Large intestine (tissue), 3 donors: ENCODE data around the gene FERMT2. TPM values are rescaled to one million over a fixed set of nuclear protein-coding genes. Genes with fewer than 3 reads are reported as not detected.
A peak's percentile ranks its signal among the peaks of the same experiment; 100 is the strongest.
"Not testable (repeated sequence)": the region's sequence is repeated elsewhere in the genome, so short reads cannot be mapped to it uniquely, and the experiment has no call there.

Source experiments
- DNase-seq, 2 donors: peaks; one replicate each; pipeline versions ENCODE4 v3.0.0 to v3.0.0-alpha.2; 2013
- H3K27ac ChIP-seq: one replicate; pipeline ENCODE4 v1.5.1; 2013; ENCODE audit warnings: low read length
- H3K27me3 ChIP-seq: 2 replicates; pipeline ENCODE4 v1.6.1; 2013; ENCODE audit warnings: low read length; ENCODE audit not compliant: control insufficient read depth, insufficient read depth
- H3K36me3 ChIP-seq: 2 replicates; pipeline ENCODE4 v1.6.1; 2013; ENCODE audit warnings: low read length; ENCODE audit not compliant: control insufficient read depth, insufficient read depth
- H3K4me1 ChIP-seq: one replicate; pipeline ENCODE4 v1.6.1; 2013; ENCODE audit warnings: low read length; ENCODE audit not compliant: control insufficient read depth, insufficient read depth
- H3K4me3 ChIP-seq: one replicate; pipeline ENCODE4 v1.5.1; 2013; ENCODE audit warnings: low read length
- H3K9me3 ChIP-seq: one replicate; pipeline ENCODE4 v1.6.1; 2013; ENCODE audit warnings: mild to moderate bottlenecking, low read depth, low read length, moderate library complexity; ENCODE audit not compliant: control insufficient read depth
- WGBS: methylation state at CpG from one replicate; pipeline ENCODE4 v1.1.5; 2013; ENCODE audit warnings: low lambda C conversion rate; ENCODE audit not compliant: insufficient coverage; 5-methylcytosine and 5-hydroxymethylcytosine counted together
- polyA plus RNA-seq: library from polyadenylated mRNA; unstranded; fragments of 120-200 nt; gene quantifications from one replicate; pipeline ENCODE4 v1.2.1, GENCODE V29; 2013

FERMT2 gene
- polyA plus RNA-seq, 1 donor: 61.1 TPM

DNA sequence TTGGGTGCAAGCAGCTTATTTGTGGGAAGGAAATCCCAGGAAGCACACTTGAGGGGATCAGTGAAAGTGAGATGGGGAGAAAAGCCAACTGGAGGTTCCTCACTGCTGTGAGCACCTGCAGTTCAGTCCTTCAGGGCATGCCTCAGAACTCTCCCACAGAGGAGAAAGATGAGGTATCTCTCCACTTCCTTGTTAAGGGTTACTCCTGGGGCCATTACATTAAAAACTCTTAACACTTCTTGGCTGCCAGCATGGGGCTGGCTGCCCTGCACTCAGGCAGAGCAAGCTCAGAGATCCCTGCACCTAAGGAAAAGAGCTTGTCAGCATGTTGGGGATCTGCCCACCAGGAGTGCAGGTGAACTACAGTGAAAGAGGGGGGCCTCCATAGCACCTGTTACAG lies 28.8 kb downstream of the FERMT2 start:
- Histone ChIP-seq H3K4me3 (no peak overlapping the region), H3K27ac (no peak overlapping the region), H3K9me3 (no peaks in the 10 kb centered on the region), H3K36me3 (peaks cover 2% of the 10 kb centered on the region), H3K4me1 (peaks cover 13% of the 10 kb centered on the region), H3K27me3 (no peaks in the 10 kb centered on the region)
- no peak for DNase-seq

DNA sequence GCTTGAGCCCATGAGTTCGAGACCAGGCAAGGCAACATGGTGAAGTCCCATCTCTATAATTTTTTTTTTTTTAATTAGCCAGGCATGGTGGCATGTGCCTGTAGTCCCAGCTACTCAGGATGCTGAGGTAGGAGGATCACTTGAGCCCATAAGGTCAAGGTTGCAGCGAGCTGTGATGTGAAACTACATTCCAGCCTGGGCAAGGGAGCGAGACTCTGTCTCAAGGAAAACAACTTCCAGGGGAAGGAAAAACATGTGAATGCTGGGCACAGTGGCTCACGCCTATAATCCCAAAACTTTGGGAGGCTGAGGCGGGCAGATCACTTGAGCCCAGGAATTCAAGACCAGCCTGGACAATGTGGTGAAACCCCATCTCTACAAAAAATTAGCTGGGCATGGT lies 30.4 kb downstream of the FERMT2 start:
- H3K27ac ChIP-seq, H3K4me1 ChIP-seq: not testable (repeated sequence)
- WGBS: no CpG with 5 or more reads among the region's 5 CpGs

DNA sequence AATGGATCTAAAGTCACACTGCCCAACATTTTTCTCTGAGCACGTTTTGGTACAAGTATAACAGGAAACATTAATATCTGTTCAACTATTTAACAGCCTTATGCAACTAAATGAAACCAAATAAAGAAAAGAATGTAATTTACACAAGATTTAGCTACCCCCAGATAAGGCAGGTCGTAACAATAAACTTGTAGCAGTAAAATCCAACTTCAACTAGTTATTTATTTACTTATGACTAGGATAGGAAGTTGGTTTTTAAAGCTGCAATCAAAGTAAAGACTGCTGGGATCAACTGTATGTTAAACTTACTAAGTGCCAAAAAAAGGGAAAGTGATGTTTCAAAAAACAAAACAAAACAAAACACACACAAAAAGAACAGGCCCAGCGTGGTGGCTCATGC lies 30.9 kb downstream of the FERMT2 start:
- no peak overlapping the region for H3K27ac ChIP-seq
- H3K4me1 ChIP-seq: peaks cover 8% of the 10 kb centered on the region
- WGBS: 0% methylated on average over 2 of the region's 3 CpGs

More for the DNA sequence above, 30.4 kb downstream of the FERMT2 start:
- not testable (repeated sequence) for DNase-seq, H3K27me3 ChIP-seq, H3K9me3 ChIP-seq, H3K36me3 ChIP-seq, H3K4me3 ChIP-seq

DNA sequence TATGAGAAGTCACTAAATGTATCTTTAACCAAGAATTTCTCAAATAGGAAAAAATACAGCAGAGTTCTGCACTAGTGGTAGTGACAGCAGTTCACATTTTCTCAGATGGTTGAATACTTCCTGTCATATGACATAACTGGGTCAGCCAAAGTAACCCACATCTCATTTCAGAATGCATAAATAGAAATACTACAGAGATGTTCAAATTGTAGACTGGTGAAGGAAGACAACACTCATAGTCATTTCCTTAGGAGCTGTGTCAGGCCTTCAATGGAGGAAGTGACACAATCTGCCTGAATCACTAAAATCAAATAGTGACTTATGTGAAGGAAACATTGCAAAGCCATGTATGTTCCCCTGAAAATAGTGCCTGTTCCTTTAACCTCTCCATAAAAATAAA lies 32.4 kb downstream of the FERMT2 start:
- Histone ChIP-seq H3K4me1 (peaks cover 8% of the 10 kb centered on the region), H3K36me3 (peaks cover 2% of the 10 kb centered on the region), H3K9me3 (no peaks in the 10 kb centered on the region), H3K27ac (no peak overlapping the region), H3K27me3 (no peaks in the 10 kb centered on the region), H3K4me3 (no peak overlapping the region)
- DNase-seq: no peak

More for the DNA sequence above, 30.9 kb downstream of the FERMT2 start:
- DNase-seq: peak in 1 of 2 donors; percentile 62
- peaks cover 2% of the 10 kb centered on the region for H3K36me3 ChIP-seq
- no peaks in the 10 kb centered on the region for H3K27me3 ChIP-seq
- H3K9me3 ChIP-seq: no peaks in the 10 kb centered on the region
- no peak overlapping the region for H3K4me3 ChIP-seq

DNA sequence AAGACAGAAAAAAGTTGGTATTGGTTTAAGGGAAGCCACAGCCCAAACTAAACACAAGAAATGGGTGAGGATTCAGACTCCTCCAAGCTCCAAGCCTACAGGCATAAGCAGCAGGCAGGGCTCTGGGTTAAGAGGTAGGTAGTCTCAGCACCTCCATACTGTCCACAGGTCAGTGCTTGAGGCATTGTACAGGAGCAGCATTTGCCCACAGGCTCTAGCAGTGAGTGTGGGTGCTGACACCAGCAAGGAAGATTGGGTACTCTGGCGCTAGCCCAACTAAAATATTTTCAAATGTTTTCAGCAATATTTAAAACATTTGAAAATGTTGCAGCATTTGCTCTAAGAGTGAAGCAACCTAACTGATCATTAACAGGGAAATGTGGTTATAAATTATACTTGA lies 33.1 kb downstream of the FERMT2 start:
- Histone ChIP-seq H3K4me1 (peaks cover 8% of the 10 kb centered on the region), H3K4me3 (no peak overlapping the region), H3K27ac (no peak overlapping the region), H3K36me3 (peaks cover 2% of the 10 kb centered on the region), H3K27me3 (no peaks in the 10 kb centered on the region), H3K9me3 (no peaks in the 10 kb centered on the region)
- DNase-seq: no peak
- WGBS: no CpG with 5 or more reads among the region's 1 CpG

DNA sequence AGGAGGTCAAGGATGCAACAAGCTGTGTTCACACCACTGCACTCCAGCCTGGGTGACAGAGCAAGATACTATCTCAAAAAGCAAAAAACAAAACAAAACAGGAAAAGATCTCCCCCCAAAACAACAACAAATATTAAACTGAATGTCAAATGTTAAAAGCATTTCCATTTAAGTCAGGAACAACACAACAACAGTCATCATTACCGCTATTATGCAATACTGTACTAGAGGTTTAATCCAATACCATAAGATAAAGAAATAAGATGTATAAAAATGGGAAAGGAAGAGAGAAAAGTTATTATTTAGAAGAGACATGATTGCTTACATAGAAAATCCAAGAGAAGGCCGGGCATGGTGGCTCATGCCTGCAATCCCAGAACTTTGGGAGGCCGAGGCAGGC lies 36.6 kb downstream of the FERMT2 start:
- Histone ChIP-seq H3K4me1 (peaks cover 2% of the 10 kb centered on the region), H3K36me3 (peaks cover 2% of the 10 kb centered on the region), H3K4me3 (no peak overlapping the region), H3K9me3 (no peaks in the 10 kb centered on the region), H3K27ac (no peak overlapping the region), H3K27me3 (no peaks in the 10 kb centered on the region)
- no peak for DNase-seq
- WGBS: 92% methylated on average over 1 of the region's 3 CpGs

DNA sequence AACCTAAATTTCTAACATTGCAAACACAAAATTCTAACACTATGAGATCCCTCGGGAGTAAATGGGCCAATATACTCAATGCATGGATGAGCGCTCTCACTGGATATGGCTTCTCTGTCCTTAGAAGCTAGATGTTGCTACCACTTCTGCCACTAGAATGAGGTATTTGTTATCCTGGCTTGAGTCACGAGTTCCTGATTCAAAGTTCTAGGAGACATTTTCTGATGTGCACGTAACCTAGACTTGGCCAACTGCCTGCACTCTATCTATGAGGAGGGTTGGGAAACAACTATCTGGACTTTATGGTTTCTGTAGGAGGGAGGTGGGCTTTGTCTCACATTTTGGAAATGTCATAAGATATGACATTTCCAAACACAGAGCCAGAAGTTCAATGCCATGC lies 37.6 kb downstream of the FERMT2 start:
- 100% methylated on average over 2 of the region's 4 CpGs for WGBS
- no peak overlapping the region for H3K27ac ChIP-seq
- no peak for DNase-seq
- H3K36me3 ChIP-seq: peaks cover 2% of the 10 kb centered on the region
- no peak overlapping the region for H3K4me3 ChIP-seq
- H3K9me3 ChIP-seq: no peaks in the 10 kb centered on the region
- H3K4me1 ChIP-seq: no peaks in the 10 kb centered on the region
- no peaks in the 10 kb centered on the region for H3K27me3 ChIP-seq

DNA sequence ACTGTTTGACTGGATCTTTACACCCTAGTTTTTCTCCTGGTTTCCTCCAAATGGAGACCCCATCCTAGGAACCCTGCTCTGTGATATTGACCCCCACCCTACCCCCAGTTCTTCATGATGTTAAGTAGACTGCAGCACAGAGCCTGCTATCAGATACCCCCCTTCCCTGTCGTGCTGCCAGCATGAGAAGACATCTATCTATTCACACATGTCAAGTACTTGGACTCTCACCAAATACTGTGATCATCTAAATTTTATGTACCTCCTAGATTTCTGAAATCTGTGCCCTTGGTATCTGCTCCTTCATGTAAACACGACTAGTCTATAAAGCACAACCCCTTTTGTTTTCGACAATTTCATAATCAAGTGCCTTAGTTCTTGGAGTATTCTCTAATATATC lies 38.9 kb downstream of the FERMT2 start:
- Histone ChIP-seq H3K27ac (no peak overlapping the region), H3K4me3 (no peak overlapping the region), H3K27me3 (no peaks in the 10 kb centered on the region), H3K4me1 (no peaks in the 10 kb centered on the region), H3K9me3 (no peaks in the 10 kb centered on the region), H3K36me3 (no peaks in the 10 kb centered on the region)
- WGBS: 96% methylated on average over 2 of the region's 3 CpGs
- no peak for DNase-seq

DNA sequence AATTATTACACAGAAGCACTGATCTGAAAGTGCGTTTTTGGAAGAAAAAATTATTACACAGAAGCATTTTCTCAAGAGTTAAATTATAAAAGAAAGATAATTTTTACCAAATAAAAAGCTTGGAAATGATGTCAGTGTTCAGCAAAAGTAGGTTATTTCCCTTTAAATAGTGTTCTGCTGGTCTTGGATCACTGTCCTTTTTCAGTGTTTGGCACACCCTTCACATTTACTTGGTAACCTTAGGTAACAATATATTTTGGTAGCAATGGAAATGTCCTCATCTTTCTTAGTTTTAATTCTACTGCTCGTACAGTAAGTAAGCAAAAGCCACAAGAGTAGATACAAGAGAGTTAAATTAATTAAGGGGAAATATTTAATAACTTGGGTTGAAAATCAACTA lies 40.3 kb downstream of the FERMT2 start:
- Histone ChIP-seq H3K9me3 (no peaks in the 10 kb centered on the region), H3K27ac (no peak overlapping the region), H3K4me3 (no peak overlapping the region), H3K27me3 (no peaks in the 10 kb centered on the region), H3K36me3 (no peaks in the 10 kb centered on the region), H3K4me1 (no peaks in the 10 kb centered on the region)
- WGBS: 80% methylated on average over 2 of the region's 2 CpGs
- DNase-seq: no peak

DNA sequence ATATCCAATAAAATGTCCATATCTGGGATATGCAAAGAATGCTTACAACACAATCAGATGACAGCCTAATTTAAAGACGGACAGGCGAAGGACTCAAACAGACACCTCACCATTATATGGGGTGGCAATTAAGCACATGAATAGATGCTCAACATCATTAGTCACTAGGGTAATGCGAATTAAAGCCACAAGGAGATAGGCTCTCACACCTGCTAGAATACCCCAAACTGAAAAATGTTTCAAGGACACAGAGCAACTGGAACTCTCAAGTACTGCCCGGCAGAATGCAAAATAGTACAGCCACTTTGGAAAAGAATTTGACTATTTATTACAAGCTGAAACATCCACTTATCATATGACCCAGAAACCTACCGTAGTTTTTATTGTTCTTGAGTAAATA lies 42.9 kb downstream of the FERMT2 start:
- H3K27me3 ChIP-seq: no peaks in the 10 kb centered on the region
- WGBS: 33% methylated on average over 1 of the region's 5 CpGs
- no peaks in the 10 kb centered on the region for H3K4me1 ChIP-seq
- no peaks in the 10 kb centered on the region for H3K36me3 ChIP-seq
- no peaks in the 10 kb centered on the region for H3K9me3 ChIP-seq
- H3K4me3 ChIP-seq: no peak overlapping the region
- H3K27ac ChIP-seq: no peak overlapping the region
- DNase-seq: no peak

DNA sequence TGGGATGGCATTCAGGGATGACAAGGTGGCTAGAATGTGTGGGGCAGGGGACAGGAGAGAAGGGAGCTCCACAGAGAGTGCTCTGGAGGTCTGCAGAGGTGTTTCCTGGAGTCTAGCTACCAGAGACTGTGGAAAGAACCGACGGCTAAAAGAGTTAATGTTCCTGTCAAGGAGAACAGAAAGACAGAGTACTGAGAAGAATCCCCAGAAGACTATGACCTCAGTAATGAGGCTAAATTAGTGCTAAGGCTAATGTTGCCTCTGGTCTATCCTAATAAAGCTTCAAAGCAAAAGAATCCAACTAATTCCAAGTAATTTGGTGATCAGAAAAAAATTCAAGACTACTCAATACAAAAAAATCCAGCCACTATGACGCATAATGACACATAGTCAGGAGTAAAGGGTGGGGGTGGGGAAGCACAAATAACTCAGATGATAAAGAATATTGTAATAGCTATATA lies 44.7 kb downstream of the FERMT2 start:
- 100% methylated on average over 1 of the region's 3 CpGs for WGBS
- H3K9me3 ChIP-seq: no peaks in the 10 kb centered on the region
- H3K36me3 ChIP-seq: peaks cover 5% of the 10 kb centered on the region
- H3K4me3 ChIP-seq: no peak overlapping the region
- no peak for DNase-seq
- no peaks in the 10 kb centered on the region for H3K27me3 ChIP-seq
- no peak overlapping the region for H3K27ac ChIP-seq
- no peaks in the 10 kb centered on the region for H3K4me1 ChIP-seq
